GM18907 (cell line): Measurements from ENCODE around the gene UBE2G2.

Experiments
- ATAC-seq: cut with Tn5 transposase; IDR thresholded peaks from one replicate; pipeline ENCODE4 v1.9.1; 2021; ENCODE audit warnings: mild to moderate bottlenecking, moderate library complexity; ENCODE audit not compliant: unreplicated experiment

Gene UBE2G2

DNA sequence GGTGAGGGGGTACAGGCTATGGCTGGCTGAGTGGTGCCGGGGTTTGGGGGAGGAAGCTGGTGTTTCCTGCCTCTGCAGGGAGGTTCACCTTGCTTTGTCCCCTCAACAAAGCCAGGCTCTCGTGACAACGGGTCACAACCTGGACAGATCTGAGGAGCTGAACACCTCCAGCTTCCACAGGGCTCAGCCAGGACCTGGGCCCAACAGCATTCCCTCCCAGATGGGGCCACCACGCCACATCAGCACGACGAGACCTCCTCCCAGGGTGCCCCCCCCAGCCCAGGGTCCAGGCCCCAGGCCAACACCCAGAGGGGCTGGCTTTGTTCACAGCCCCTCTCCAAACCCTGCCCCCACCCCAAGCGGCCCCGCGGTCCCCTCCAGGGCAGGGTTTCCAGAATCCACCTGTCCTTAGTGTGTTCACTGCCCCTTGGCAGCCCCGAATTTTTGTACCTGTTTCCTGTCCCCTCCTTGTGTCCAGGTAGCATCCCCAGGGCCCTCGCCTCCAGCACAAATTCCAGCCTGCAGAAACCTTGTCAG, 34.7 kb downstream of the UBE2G2 start:
- no peak for ATAC-seq

DNA sequence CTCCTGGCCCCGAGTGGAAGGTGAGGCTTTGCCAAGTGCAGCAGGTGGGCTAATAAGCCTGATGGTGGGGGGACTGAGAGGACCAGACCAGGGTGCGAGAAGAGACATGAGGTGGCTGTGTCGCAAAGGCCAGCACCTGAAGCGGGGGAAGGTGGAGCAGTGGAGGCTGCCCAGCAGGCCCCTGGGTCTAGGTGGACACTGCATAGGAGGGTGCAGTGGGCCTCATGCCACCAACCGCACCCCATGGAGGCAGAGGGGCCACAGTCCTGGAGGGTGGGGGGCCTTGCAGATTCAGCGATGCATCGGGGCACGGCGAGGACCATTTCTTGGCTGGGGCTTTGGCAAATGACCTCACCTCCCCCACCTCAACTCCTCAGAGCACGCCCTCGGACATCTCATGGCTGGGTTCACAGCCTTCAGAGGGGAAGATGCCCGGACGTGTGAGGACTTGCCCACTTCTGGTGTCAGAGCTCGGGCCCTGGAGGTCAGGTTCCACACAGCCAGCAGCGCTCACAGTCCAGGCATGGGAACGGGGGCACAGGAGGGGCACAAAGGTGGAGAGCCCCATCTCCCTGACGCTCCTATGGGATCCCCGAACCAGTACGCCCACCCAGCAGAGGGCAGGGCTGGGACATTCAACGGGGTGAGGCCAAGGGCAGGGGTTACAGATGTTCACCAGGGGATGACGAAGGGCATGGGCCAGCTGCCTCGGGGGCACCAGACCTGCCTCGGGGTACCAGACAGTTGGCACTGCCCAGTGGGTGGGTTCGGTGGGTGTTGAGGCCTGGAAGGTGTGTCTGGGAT, 35.4 kb downstream of the UBE2G2 start:
- ATAC-seq: no peak

DNA sequence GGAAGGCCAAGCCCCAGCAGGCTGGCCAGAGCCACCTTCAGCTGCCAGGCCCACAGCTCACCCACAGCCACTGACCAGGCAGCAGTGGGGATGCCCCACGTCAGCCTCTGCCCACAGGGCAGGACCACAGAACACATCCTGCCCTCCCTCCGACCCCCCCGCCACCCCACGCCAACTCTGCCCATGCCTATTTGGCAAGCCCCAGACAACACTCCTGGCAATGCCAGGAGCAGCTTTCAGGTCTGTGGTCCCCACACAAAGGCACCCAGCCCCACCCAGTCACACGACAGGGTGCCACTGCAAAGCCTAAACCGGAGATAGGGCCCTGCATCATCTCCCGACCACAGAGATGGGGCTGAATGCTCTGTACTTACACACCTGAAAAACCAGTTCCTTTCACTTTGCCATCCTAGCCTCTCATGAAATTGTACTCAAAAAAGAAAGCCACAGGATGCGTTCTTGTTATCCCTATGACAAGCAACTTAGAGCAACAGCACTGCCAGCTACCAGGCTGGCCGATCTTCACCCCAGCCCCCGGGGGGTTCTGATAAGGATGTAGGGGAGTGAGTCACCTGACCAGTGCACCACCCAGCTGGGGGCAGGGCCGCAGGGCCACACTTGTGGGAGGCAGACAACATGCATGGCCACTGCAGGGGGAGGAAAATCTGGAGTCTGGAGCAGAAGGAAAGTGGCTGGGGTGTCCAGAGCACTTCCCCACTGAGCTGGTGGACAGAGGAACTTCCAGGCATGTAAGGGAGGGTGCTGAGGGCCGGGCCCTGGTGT, 36.2 kb downstream of the UBE2G2 start:
- ATAC-seq: no peak

GRCh38 chr21:44764319-44765230, 37.0 kb downstream of the UBE2G2 start:
- ATAC-seq: no peak

- no peak for ATAC-seq
Measured at GRCh38 chr21:44763451-44764318, 37.9 kb downstream of the UBE2G2 start.

DNA sequence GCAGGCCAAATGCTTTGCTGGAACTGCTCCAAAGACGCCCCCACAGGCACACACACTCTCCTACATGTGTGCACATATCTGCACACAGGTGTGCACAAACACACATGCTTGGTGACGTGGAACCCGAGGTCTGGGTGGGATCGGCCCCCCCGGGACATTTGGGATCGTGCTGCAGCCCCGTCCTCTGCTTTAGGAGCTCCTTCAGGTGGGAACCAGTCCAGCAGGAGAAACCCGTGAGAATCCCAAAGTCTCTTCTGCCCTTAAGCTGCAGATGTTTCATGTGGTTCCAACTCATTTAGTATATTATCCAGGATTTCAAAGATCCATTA, 38.6 kb downstream of the UBE2G2 start:
- ATAC-seq: no peak

- no peak for ATAC-seq
Measured at GRCh38 chr21:44762221-44763049, 39.2 kb downstream of the UBE2G2 start.

DNA sequence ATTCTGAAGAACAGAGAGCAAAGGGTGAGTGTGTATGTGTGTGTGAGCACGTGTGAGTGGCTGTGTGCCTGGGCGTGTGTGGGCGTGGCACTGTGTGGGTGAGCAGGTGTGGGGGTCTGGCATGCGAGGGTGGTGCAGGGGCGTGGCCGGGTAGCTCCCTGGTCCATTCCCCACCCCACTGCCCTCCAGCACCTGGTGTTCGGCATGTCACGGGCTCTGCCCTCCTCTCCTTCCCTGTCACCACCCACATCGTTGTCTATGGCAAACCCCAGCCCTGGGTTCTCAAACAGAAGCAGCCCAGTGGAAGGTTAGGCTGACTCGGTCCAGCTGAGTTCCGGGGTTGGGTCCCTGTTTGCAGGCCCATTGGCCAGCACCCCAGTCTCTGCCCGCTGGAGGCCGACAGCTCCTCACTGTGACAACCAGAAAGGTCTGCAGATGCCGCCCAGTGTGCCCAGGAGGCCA, 39.8 kb downstream of the UBE2G2 start:
- no peak for ATAC-seq

GRCh38 chr21:44761011-44761729, 40.5 kb downstream of the UBE2G2 start:
- ATAC-seq: no peak

DNA sequence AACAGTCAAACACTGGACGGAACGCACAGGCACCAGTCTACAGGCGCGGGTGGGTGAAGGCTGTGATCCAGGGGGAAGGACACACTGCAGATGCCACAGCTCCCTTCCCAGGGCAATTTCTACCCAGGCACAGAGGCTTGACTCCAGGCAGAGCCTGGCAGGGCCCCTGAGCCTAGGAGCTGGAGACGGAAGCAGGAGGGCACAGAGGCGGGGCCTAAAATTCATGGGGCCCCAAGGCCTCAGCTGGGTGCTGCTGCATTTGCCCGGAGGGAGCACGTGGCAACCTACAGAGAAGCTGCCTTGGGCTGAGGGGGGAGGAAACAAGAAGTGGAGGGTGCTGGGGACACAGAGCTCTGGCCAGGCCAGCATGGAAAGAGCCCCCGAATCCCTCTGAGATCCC, 41.2 kb downstream of the UBE2G2 start:
- ATAC-seq: no peak

- no peak for ATAC-seq
Measured at GRCh38 chr21:44759628-44760285, 41.9 kb downstream of the UBE2G2 start.

GRCh38 chr21:44758781-44759627, 42.6 kb downstream of the UBE2G2 start:
- ATAC-seq: no peak

DNA sequence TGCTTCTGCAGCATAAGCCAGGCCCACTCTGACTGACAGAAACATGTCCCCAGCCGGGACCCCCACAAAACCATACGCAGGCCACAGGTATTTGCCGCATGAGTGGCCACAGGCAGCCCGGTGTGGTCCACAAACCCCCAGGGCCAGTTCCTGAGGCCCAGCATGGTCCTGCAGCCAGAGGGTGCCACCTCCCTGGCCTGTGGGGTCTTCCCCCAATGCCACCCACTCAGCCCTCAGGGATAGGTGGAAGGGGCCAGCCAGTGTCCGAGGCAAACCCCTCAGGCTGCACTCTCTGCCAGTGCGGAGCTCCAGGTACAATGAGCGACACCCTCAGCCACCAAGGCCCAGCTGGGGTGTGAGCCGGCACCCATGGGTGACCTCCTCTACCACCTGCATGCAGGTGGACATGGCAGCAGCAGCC, 43.5 kb downstream of the UBE2G2 start:
- no peak for ATAC-seq

GRCh38 chr21:44757731-44758130, 43.9 kb downstream of the UBE2G2 start:
- no peak for ATAC-seq

GRCh38 chr21:44756423-44757185, 45.0 kb downstream of the UBE2G2 start:
- no peak for ATAC-seq

GRCh38 chr21:44755227-44755626, 46.4 kb downstream of the UBE2G2 start:
- ATAC-seq: no peak
